GM18519 (cell line): Measurements from ENCODE around the gene PJA1.
A peak's percentile ranks its signal among the peaks of the same experiment; 100 is the strongest.

Experiments used
- ATAC-seq: cut with Tn5 transposase; IDR thresholded peaks from one replicate; pipeline ENCODE4 v1.9.1; 2021; ENCODE audit warnings: mild to moderate bottlenecking, moderate library complexity; ENCODE audit not compliant: unreplicated experiment, low FRiP score

PJA1 gene

DNA sequence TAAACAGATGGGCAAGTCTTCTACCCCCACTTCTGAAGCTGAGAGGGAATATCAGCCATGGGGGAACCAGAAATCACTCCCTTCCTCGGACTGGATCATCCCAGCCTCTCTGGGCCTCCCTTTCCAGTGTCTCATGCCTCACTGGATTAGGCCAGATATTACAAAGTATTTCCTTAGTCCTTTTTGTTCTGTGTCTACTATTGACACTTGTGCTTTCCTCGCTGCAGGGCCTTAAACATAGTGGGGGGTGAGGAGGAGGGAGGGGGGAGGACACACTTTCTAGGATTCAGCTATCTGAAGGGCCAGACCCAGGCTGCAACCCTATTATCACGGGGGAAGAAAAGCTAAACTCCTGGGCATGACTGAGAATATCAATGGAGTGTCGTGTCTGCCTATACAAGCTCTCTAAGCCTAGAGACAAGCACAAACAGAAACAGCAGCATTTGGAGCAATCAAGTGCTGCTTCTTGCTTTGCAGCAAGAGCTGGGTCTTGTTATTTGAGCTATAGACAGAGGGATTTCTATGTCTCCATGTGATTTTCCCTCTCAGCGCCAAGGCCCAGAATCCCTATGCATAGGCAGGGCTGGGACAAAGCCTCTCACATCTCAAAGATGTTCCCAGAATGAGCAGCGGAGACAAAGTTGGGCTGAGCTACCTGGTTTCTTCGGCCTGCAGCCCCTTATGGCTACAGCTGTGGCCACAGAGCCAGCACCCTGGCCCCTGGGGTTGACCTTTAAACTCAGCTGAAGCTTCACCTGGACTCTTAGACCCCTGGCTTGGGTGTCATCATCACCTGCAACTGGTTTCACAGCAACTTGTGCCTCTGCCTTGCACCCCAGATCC lies 20.2 kb downstream of the PJA1 start:
- ATAC-seq: no peak

- no peak for ATAC-seq
Observed at GRCh38 chrX:69143530-69143929, 21.7 kb downstream of the PJA1 start.

- no peak for ATAC-seq
Observed at GRCh38 chrX:69142788-69143469, 22.3 kb downstream of the PJA1 start.

DNA sequence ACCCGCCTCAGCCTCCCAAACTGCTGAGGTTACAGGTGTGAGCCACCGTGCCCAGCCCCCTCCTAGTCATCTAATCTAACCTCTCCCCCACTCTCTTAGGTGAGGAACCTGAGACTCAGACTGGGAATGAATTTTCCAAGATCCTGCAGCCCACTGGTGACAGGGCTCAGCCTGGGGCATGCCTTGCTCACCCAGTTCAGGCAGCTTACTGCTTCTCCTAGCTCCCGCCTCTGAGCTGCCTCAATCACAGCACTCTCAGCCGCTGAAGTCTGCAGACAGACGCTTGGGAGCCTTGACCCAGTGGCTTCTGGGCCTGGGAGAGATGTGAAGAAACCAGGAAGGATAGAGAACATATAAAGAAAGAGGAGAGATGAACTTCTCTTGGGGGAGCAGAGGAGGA lies 24.4 kb downstream of the PJA1 start:
- ATAC-seq: no peak

GRCh38 chrX:69139516-69139915 lies 25.7 kb downstream of the PJA1 start:
- no peak for ATAC-seq

GRCh38 chrX:69138512-69138911 lies 26.7 kb downstream of the PJA1 start:
- ATAC-seq: no peak

DNA sequence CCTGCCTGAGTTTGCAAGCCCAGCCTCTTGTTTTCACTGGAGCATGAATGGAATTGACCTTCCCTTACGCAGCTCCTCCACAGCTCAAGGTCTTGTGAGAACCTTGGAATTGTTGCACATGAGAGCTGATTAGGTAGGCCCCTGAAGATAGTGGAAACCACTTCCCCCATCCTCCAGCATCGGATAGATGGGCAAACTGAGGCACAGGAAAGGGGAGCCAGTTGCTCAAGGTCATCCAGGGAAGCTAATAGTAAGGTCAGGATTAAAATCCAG lies 27.2 kb downstream of the PJA1 start:
- ATAC-seq: no peak

GRCh38 chrX:69137371-69138117 lies 27.7 kb downstream of the PJA1 start:
- ATAC-seq: no peak

- no peak for ATAC-seq
Observed at GRCh38 chrX:69136546-69137331, 28.5 kb downstream of the PJA1 start.

- ATAC-seq: peak; percentile 51
Observed at GRCh38 chrX:69133921-69134542, 31.2 kb downstream of the PJA1 start.

- no peak for ATAC-seq
Observed at GRCh38 chrX:69131886-69132285, 33.4 kb downstream of the PJA1 start.

DNA sequence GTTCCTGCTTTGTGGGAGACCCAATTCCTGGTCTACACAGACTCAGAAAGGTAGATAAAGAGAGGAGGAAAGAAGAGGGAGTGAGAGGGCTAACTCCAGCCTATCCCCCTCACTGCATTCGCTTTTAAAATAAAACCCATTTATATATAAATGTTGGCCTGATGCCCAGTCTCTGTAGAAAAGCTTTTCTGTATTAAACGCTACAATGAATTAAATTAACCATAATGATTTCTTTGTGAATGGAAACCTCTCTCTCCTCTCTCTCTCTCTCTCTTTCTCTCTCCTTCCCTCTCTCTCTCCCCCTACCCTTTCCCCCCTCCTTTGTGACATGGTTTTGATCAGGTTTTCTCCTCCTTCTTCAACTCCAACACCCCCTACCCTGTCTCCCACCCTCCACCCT lies 34.8 kb downstream of the PJA1 start:
- no peak for ATAC-seq

- no peak for ATAC-seq
Observed at GRCh38 chrX:69128588-69128987, 36.7 kb downstream of the PJA1 start.

DNA sequence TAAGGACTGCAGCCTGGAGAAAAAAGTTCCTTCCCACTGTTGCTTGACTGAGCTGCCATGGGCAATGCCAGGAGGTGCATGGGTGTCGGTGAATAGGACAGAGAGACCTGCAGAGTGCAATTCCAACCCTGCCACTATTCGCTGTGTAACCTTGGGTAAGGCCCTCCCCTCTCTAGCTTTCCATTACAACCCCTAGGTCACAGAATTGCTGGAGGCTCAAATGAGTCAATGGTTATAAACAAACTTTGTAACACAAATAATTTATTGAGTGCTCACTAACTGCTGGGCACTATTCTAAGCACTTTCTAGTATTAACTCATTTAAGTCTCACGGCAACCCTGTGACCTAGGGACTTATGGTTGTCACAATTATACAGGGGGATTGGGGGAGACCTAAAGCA lies 37.8 kb downstream of the PJA1 start:
- no peak for ATAC-seq

- ATAC-seq: no peak
Observed at GRCh38 chrX:69126642-69127041, 38.6 kb downstream of the PJA1 start.

- no peak for ATAC-seq
Observed at GRCh38 chrX:69125094-69125493, 40.2 kb downstream of the PJA1 start.

- ATAC-seq: no peak
Observed at GRCh38 chrX:69124108-69124507, 41.1 kb downstream of the PJA1 start.

- no peak for ATAC-seq
Observed at GRCh38 chrX:69123481-69123880, 41.8 kb downstream of the PJA1 start.

DNA sequence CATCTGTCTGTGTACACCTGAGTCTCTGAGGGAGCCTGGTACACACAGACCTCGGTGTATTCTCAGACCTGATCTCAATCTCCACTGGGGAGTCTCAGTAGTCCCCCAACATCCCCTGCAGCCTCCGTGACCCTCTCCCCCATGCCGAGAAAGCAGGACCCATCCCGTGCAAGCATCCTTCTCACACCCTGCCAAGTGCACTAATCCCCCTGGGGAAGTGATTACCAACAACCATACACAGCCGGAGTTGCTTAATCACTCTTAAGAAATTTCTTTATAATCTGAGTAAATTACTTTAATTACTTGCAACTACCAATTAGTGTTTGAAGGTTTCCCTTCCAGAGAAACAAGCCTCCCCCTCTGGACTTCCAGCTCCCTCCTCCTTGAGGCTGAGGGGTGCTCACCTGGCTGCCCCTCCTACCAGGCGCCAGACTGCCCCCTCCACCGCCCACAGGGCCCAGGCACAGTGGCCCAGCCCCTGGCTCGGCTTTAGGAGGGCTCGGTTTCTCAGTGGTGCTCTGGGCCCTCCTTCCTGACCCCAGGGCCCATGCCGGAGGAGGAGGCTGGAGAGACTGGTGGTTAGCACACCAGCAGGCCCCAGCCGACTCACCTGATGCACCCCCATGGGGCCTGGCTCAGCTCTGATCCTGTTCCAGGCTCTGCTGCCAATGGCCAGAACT lies 43.8 kb downstream of the PJA1 start:
- no peak for ATAC-seq

DNA sequence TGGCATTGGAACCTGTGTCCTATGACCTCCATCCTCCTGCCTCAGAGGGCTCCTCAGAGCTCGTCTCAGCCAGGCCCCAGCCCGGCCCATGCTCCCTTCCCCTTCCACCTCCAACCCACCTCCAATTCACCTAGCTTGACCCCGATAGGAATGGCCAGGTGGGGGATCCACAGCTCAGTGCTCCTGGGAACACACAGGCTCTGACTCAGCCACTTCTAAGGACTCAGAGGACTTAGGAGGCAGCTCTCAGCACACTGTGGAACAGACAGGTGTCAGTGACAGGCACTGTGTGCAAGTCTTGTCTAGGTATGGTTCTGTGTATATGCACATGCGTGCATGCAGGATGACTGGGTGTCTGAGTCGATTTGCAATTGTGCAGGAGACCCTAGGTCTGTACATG lies 44.8 kb downstream of the PJA1 start:
- ATAC-seq: no peak
